SK-N-SH (cell line): ENCODE results near the gene DUSP9. TPM values are rescaled to one million over a fixed set of nuclear protein-coding genes. Genes with fewer than 3 reads are reported as not detected.
"Not testable (repeated sequence)": the region's sequence is repeated elsewhere in the genome, so short reads cannot be mapped to it uniquely, and the experiment has no call there.

Experiments used
- CTCF ChIA-PET: fragments of 300-600, 350-600 bp; formaldehyde crosslinking; extraction: SDS; loops from one replicate; lab custom pipeline; 2021; lab: Yijun Ruan, JAX
- POLR2A ChIA-PET: fragments of 350-600 bp; sonication (Branson Sonifier 250); formaldehyde crosslinking; extraction: SDS; loops from one replicate; lab custom pipeline; 2020; ENCODE audit warnings: antibody characterized with exemption, inconsistent platforms; lab: Yijun Ruan, JAX
- DNase-seq: peaks from one replicate; pipeline ENCODE4 v3.0.0; 2012
- H2AFZ ChIP-seq: fragments of 200-600 bp; sonication (generic); 2 replicates; pipeline ENCODE4 v1.8.1; 2016; ENCODE audit warnings: antibody characterized with exemption, mild to moderate bottlenecking, low read depth
- H3F3A ChIP-seq: fragments of 200-600 bp; sonication (generic); replicated peaks from 2 replicates; pipeline ENCODE3; 2016; ENCODE audit warnings: antibody characterized with exemption, mild to moderate bottlenecking; ENCODE audit not compliant: insufficient read depth
- H3K27ac ChIP-seq, 2 experiments: fragments of 200-500 bp in 1 of 2; fragments of 200-600 bp in 1 of 2; sonication (Bioruptor generic) in 1 of 2; sonication (generic), shearing (Covaris generic) in 1 of 2; 2 replicates each; pipeline versions ENCODE4 v1.5.1 to v1.6.1; 2014 to 2016; ENCODE audit warnings: low read depth in 2 of 2, inconsistent platforms in 1 of 2, low read length in 1 of 2, mild to moderate bottlenecking in 1 of 2, mixed read lengths in 1 of 2
- H3K27me3 ChIP-seq: fragments of 200-600 bp; sonication (generic), shearing (Covaris generic); 2 replicates; pipeline ENCODE4 v1.6.1; 2016; ENCODE audit warnings: mixed run types; ENCODE audit not compliant: insufficient read depth
- H3K36me3 ChIP-seq, 2 experiments: fragments of 200-500 bp in 1 of 2; fragments of 200-600 bp in 1 of 2; sonication (Bioruptor generic) in 1 of 2; sonication (generic) in 1 of 2; replicated peaks in 1 of 2; 2 replicates each; pipeline versions ENCODE3 to v1.5.1; 2014 to 2016; ENCODE audit warnings: low read length in 1 of 2, mild to moderate bottlenecking in 1 of 2; ENCODE audit not compliant: insufficient read depth in 2 of 2, control insufficient read depth in 1 of 2
- H3K4me1 ChIP-seq, 2 experiments: fragments of 200-500 bp in 1 of 2; fragments of 200-600 bp in 1 of 2; sonication (Bioruptor generic) in 1 of 2; sonication (generic), shearing (Covaris generic) in 1 of 2; 2 replicates each; pipeline versions ENCODE4 v1.5.1 to v1.6.1; 2014 to 2016; ENCODE audit warnings: low read depth in 1 of 2, low read length in 1 of 2, mixed run types in 1 of 2; ENCODE audit not compliant: insufficient read depth in 2 of 2, control insufficient read depth in 1 of 2
- H3K4me2 ChIP-seq: fragments of 200-600 bp; sonication (generic), shearing (Covaris generic); 2 replicates; pipeline ENCODE4 v1.6.1; 2017; ENCODE audit warnings: mixed run types
- H3K4me3 ChIP-seq, 2 experiments: fragments of 200-500 bp in 1 of 2; fragments of 200-600 bp in 1 of 2; sonication (Bioruptor generic) in 1 of 2; sonication (generic), shearing (Covaris generic) in 1 of 2; 2 replicates each; pipeline versions ENCODE4 v1.5.1 to v1.8.1; 2014 to 2016; ENCODE audit warnings: low read depth in 2 of 2, inconsistent platforms in 1 of 2, low read length in 1 of 2, mild to moderate bottlenecking in 1 of 2, mixed read lengths in 1 of 2, moderate library complexity in 1 of 2
- H3K79me2 ChIP-seq: fragments of 200-600 bp; sonication (generic); 2 replicates; pipeline ENCODE4 v1.8.1; 2017; ENCODE audit warnings: mild to moderate bottlenecking; ENCODE audit not compliant: insufficient read depth
- H3K9ac ChIP-seq: fragments of 200-600 bp; sonication (generic); 2 replicates; pipeline ENCODE4 v1.6.1; 2017; ENCODE audit warnings: mixed run types
- H3K9me2 ChIP-seq: fragments of 200-600 bp; sonication (generic); 2 replicates; pipeline ENCODE4 v1.6.1; 2017; ENCODE audit warnings: mixed run types
- H3K9me3 ChIP-seq: fragments of 200-600 bp; sonication (generic); 2 replicates; pipeline ENCODE4 v1.6.1; 2017; ENCODE audit warnings: mixed run types, mild to moderate bottlenecking, moderate library complexity
- H4K20me1 ChIP-seq: fragments of 200-600 bp; sonication (generic); 2 replicates; pipeline ENCODE4 v1.6.1; 2017; ENCODE audit warnings: mild to moderate bottlenecking, mixed run types; ENCODE audit not compliant: insufficient read depth
- MXI1 ChIP-seq: IDR thresholded peaks from 2 replicates; pipeline ENCODE4 v1.6.1; 2012; ENCODE audit warnings: mild to moderate bottlenecking, low read depth, low read length, improper control_type of control experiment
- POLR2AphosphoS5 ChIP-seq: IDR thresholded peaks from 2 replicates; pipeline ENCODE4 v1.6.1; 2012; ENCODE audit warnings: low read depth, low read length
- SIN3A ChIP-seq: IDR thresholded peaks from 2 replicates; pipeline ENCODE4 v1.6.1; 2012; ENCODE audit warnings: low read depth, mild to moderate bottlenecking, low read length, moderate library complexity, borderline replicate concordance
- SMC3 ChIP-seq: IDR thresholded peaks from 2 replicates; pipeline ENCODE4 v1.6.1; 2012; ENCODE audit warnings: low read depth, low read length, improper control_type of control experiment
- WGBS: methylation state at CpG from one replicate; pipeline ENCODE4 v1.1.6; 2017; ENCODE audit warnings: low lambda C conversion rate; 5-methylcytosine and 5-hydroxymethylcytosine counted together
- polyA plus RNA-seq, 3 experiments: library from polyadenylated mRNA; depleted of rRNA; stranded (reverse); fragments of >200 nt; gene quantifications; 2 replicates each; pipeline ENCODE4 v1.2.3, GENCODE V29; 2012
- TF ChIP-seq, protein P1 (sequence below): IDR thresholded peaks from 2 replicates; pipeline ENCODE4 v1.6.1; 2012; ENCODE audit warnings: mild to moderate bottlenecking, low read depth, low read length, moderate library complexity
- TF ChIP-seq, protein P2 (sequence below): IDR thresholded peaks from 2 replicates; pipeline ENCODE4 v1.4.0; 2012; ENCODE audit warnings: low read depth, borderline replicate concordance

Gene DUSP9
- polyA plus RNA-seq, 1 of the 3 experiments (the other 2 are of a cell fraction): 0.05 TPM

DNA sequence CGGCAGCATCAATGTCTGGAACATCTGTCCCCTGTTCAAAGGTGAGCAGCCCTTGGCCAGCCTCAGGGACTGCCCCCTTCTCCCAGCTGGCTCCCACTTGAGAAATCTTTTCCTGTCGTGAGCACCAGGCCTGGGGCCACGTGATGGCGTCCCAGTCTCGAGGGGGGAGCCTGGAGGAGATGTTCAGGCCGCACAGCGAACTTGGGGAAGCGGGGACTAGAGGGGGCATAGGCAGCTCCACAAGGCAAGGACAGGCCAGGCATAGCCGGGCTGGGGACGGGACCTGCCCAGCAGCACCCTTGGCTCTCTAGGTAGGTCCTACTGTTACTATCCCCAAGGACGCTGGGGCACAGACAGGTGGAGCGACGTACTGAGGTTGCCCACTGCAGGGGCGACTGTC, 43.5 kb downstream of the DUSP9 start:
- Histone ChIP-seq H3K9me3 (no peaks in the 10 kb centered on the region), H2AFZ (no peak overlapping the region), H3F3A (no peaks in the 10 kb centered on the region), H3K4me3 (no peak overlapping the region), H3K9me2 (no peaks in the 10 kb centered on the region), H3K9ac (no peak overlapping the region), H3K27me3 (peaks cover 4% of the 10 kb centered on the region; the same call in 1 of the 2 replicates), H3K79me2 (peaks cover 12% of the 10 kb centered on the region), H3K27ac (no peak overlapping the region), H4K20me1 (peaks cover 9% of the 10 kb centered on the region; the same call in 1 of the 2 replicates), H3K4me2 (peak overlapping the region; percentile 74; the same call in 1 of the 2 replicates), H3K4me1 (peaks cover 0 to 48% of the 10 kb centered on the region in 2 experiments; a peak in 1 of 4 replicates), H3K36me3 (peaks cover 0 to 2% of the 10 kb centered on the region in 2 experiments)
- WGBS: 42% methylated on average over 7 of the region's 14 CpGs
- ChIA-PET POLR2A (no interaction called here), CTCF (no interaction called here)
- DNase-seq: no peak
- TF ChIP-seq SIN3A: no peak
- TF ChIP-seq, protein P1, sequence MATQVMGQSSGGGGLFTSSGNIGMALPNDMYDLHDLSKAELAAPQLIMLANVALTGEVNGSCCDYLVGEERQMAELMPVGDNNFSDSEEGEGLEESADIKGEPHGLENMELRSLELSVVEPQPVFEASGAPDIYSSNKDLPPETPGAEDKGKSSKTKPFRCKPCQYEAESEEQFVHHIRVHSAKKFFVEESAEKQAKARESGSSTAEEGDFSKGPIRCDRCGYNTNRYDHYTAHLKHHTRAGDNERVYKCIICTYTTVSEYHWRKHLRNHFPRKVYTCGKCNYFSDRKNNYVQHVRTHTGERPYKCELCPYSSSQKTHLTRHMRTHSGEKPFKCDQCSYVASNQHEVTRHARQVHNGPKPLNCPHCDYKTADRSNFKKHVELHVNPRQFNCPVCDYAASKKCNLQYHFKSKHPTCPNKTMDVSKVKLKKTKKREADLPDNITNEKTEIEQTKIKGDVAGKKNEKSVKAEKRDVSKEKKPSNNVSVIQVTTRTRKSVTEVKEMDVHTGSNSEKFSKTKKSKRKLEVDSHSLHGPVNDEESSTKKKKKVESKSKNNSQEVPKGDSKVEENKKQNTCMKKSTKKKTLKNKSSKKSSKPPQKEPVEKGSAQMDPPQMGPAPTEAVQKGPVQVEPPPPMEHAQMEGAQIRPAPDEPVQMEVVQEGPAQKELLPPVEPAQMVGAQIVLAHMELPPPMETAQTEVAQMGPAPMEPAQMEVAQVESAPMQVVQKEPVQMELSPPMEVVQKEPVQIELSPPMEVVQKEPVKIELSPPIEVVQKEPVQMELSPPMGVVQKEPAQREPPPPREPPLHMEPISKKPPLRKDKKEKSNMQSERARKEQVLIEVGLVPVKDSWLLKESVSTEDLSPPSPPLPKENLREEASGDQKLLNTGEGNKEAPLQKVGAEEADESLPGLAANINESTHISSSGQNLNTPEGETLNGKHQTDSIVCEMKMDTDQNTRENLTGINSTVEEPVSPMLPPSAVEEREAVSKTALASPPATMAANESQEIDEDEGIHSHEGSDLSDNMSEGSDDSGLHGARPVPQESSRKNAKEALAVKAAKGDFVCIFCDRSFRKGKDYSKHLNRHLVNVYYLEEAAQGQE: no peak
- TF ChIP-seq, protein P2, sequence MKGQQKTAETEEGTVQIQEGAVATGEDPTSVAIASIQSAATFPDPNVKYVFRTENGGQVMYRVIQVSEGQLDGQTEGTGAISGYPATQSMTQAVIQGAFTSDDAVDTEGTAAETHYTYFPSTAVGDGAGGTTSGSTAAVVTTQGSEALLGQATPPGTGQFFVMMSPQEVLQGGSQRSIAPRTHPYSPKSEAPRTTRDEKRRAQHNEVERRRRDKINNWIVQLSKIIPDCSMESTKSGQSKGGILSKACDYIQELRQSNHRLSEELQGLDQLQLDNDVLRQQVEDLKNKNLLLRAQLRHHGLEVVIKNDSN: no peak
- TF ChIP-seq SMC3: no peak
- no peak for TF ChIP-seq MXI1
- TF ChIP-seq POLR2AphosphoS5: no peak
- TF ChIP-seq, all 33 proteins: peak for 0

DNA sequence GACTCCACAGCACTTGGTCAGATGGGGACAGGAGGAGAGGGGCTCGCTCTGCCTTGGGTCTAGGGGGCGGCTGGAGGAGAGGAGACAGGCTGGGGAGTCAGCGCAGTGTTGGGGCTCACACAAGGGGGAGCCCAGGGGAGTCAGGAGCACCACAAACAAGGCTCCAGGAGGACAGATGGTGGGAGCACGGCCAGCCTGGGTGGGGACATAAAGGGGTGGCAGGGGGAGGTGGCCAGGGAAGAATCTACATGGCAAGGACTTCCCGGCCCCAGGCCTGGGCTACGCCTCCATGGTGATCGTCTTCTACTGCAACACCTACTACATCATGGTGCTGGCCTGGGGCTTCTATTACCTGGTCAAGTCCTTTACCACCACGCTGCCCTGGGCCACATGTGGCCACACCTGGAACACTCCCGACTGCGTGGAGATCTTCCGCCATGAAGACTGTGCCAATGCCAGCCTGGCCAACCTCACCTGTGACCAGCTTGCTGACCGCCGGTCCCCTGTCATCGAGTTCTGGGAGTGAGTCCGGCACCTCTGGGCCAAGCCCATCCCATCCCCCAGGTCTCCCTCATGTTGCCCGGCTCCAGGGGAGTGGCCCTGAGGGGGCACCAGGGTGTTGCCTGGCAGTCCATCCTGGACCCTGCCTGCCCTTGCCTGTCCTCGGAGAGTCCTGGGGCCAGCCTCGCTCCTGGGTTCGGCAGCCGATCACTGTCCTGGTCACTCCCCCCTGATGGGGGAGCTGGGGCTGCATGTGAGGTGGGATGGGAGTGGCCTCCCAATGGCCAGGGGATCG, 44.2 kb downstream of the DUSP9 start:
- H3K9me3 ChIP-seq, H3K27ac ChIP-seq, H3F3A ChIP-seq, DNase-seq, H2AFZ ChIP-seq, H3K4me2 ChIP-seq, CTCF ChIA-PET, H3K27me3 ChIP-seq, POLR2A ChIA-PET, H3K9ac ChIP-seq, H3K9me2 ChIP-seq, H3K36me3 ChIP-seq, H3K4me3 ChIP-seq, H4K20me1 ChIP-seq: not testable (repeated sequence)
- H3K79me2 ChIP-seq: peaks cover 12% of the 10 kb centered on the region
- WGBS: 52% methylated on average over 6 of the region's 21 CpGs
- H3K4me1 ChIP-seq: peaks cover 0 to 41% of the 10 kb centered on the region in 2 experiments; a peak in 1 of 4 replicates
